DMS79 (cell line): ENCODE results near the gene FOXO6.

Experiments used
- DNase-seq: peaks from one replicate; lab custom pipeline; 2025; lab: John Stamatoyannopoulos, UW

FOXO6 gene

DNA sequence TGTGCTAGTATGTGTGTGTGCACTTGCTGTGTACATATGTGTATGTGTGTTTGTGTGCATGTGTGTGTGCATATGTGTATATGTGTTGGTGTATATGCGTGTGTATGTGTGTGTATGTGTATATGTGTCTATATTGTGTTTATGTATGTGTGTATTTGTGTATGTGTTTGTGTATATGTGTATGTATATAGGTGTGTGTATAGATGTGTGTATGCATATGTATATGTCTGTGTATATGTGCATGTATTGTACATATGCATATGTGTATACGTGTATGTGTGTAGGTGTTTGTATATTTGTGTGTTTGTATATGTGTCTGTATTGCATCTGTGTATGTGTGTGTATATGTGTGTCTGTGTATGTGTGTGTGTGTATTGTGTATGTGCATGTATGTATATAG is 64.1 kb downstream of the FOXO6 start:
- DNase-seq = no peak

DNA sequence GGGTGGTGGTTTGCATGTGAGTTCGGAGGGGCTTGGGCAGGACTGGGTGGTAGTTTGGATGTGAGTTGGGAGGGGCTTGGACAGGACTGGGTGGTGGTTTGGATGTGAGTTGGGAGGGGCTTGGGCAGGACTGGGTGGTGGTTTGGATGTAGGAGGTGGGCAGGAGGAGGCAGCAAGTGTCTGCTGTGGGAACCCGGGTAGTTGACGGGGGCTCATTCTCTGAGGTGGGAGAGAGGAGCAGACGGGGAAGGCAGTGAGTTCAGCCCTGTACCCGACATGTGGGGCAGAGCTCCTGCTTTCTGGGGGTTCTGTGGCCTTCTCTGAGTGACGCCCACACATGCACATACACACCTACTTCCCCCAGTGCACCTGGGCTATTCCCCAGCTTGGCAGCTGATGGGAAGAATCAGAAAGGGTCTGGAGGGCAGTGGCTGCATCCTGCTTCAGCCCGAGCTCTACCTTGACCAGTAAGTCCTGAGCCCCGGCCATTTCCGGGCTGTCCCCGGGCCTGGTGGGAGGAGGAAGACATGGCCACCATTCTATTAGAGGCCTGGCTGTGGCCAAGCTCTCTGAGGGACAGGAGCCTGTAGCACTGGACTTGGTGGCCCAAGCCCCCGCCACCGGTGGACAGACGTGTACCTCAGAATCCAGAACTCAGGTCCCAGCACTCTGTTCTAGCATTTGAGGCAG is 65.1 kb downstream of the FOXO6 start:
- DNase-seq = no peak

DNA sequence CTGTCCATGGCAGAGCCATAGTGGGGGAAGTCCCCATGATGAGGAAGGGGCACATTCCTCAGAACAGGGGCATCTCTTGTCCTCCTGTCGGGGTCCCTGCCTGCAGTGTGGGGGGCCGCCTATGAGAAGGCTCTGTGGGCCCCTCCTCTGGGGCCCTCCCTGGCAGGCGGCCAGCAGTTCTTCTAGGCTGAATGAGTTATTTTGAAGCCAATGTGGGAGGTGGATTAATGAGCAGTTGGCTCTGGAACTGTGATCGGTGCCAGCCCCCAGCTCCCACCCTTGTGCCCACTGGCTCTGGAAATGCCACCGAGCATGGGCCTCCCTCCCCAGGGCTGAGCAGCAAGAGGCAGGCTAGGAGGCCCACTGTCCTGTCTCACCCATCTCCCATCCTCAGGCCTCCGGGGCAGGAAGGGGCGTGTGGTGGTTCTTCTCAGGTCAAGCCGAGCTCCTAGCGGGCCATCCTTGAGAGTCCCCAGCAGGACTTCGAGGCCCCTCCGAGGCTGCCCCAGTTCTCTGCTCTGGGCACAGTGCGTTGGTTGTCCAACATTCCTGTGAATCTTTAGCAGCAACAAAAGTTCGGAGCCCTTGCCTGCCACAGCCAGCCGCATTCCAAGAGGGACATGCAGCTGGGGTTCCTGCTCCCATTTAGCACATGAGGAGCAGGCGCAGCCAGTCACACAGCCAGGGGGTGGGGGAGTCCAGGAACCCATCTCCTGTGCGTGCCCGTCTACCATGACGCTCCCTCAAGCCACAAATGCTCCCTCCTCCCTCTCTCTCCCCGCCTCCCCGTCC is 66.1 kb downstream of the FOXO6 start:
- no peak for DNase-seq

DNA sequence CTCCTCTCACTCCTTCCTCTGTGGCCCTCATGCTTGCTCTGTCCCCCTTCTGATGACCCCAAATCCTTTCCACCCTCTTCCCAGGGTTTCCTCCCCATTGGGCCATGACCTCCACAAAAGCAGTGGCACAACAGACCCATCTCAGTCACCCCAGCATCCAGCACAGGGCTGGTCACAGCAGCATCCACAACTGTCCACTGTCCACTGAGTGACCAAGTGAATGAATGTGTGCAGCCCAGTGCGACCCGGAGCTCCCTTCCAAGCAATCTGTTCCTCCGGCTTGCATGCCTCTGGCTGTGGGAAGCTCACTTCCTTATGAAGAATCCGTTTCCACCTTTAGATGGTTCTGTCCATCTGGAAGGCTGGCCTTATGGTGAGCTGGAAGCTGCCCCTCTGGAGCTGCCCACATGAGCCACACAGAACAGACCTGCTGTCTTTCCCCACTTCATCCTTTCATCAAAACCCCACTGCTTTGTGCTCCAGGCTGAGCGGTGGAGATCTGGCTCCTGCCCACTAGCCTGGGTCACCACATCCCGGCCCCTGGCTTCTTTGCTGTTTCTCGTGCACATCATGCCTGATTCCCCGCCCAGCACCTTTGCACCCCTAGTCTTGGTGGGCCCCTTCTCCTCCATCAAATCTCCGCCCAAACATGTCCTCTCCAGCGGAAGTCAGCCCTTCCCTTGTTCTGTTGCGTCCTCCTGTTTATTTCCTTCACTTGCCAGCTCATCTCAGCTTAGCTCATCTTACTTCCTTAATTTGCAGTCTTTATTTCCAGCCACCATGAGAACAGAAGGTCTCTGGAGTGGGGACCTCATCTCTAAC is 66.9 kb downstream of the FOXO6 start:
- no peak for DNase-seq

DNA sequence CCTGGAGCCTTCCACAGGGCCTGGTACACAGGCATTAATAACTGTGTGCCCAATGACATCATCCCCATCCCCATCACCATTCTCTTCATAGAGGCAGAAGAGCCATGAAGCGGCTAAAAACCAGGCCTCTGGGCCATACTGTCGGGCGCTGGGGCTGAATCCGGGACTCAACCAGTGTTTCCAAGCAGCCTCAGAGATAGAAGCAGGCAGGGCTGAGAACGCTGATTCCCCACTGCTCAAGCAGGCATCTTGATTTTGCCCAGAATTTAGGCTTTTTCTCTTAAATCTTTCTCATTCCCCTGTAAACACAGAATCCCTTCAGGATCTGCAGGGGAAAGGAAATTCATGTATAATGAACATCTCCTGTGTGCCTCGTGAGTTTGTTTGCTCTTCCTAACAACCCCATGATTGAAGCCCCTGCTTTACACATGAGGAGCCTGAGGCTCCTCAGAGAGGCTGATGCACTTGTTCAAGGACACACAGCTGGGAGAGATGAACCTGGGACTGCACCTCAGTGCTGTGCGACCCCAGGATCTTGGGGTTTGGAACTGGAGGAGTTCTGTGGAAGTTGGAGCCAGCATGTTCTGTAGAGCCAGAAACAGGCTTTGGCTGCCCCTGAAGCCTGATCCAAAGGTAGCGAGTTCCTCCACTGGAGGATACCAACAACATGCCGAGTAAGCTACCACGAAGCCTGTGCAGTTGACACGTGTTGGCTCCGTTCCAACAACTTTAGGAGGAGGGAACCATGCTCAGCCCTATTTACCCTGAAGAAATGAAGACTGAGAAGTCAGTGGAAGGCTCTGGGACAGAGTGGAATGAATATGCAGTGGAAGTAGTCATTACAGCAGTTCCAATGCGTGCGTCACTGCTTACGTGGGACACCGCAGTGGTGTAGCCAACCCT is 67.8 kb downstream of the FOXO6 start:
- no peak for DNase-seq

DNA sequence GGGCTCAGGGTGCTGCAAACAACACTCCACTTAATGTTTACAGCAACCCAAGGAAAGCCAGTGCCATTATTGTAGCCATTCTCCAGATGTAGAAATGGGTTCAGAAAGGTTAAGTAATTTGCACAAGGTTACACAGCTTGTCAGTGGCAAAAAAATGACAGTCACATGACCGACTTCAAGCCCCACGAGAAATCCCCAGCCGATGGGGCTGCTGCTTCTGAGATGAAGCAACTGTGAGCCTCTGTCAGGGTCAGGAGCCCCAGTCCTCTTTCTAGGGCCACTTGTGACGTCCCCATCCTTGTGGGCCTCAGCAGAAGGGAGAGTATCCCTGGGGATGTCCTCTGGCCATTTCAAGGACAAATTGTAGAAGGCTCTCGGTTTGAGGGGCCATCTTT is 68.4 kb downstream of the FOXO6 start:
- no peak for DNase-seq

DNA sequence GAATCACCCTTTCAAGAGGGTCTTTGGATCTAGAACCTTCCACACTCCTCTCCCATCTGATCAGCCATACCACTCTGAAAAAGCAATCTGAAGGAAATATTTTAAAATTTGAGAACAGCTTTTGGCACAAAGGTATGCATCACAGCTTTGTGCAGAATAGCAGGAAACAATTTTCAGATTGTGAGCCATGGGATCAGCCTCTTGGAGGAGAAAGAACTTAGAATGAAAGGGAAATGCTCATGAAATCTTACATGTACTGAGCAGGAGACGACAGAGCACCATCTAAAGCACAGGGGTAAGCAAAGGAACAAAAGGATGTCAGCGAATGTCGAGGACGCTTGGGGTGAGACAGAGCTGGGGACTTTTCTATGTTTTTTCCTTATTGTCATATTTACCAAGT is 68.8 kb downstream of the FOXO6 start:
- DNase-seq = no peak

DNA sequence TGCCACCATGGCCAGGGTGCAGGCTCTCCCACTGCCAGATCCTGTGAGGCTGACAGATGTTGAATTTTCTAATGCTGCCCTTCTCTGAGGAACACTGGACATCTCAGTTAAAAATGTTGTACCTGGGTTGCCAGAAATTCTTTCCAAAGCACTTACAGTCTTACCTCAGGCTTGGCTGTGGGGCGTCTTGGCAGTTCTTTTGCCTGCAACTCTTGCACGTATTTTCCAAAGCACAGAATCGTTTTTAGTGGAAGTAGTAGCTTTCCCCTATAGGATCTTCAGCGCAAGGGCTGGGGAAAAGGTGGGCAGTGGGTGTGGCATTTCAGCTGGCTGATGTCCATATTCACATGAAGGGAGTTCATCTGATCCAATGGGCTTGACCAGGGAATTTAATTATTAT is 69.3 kb downstream of the FOXO6 start:
- no peak for DNase-seq

DNA sequence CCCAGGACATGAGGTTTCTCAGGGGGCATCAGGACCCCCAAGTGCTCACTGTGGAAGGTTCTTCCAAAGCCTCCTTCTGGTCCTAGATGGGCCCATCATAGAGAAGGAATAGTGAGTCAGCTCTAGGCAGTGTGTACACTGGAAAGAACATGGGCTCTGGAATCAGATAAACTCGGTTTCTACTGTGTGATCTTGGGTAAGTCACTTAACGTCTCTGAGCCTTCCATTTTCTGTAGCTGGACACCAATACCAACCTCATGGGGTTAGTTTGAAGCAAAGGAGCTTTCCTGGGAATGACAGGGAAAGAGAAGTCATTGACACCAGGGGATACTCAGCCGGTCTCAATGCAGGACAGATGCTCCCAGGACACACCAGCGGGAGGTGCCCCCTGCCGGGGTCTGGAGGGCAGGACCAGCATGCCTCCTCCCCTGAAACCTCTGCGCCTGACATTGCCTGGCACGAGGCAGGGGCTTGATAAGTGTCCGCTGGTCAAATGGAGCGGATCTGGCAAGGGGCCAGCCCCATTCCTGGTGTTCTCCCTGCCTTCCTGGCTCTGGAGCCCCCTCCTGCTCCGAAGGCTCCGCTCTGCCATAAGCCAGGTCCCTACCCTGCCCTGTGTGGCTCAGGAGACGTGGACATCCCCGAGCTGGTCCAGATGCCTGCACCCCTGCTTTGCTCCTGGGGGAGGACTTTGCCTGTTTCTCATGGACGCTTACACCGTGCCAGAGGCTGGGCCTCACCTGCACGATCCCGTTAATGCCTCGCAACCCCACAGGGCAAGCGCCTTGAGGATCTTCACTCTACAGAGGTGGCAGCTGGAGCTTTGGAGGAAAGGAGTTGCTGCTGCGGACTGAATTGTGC is 70.5 kb downstream of the FOXO6 start:
- DNase-seq = peak; percentile 54
